ENCODE results near the gene PTPRO. TPM values are rescaled to one million over a fixed set of nuclear protein-coding genes. Genes with fewer than 3 reads are reported as not detected.

Gene PTPRO
- total and polyA plus RNA-seq, 4 donors, result 0.31 to 3.3 (median 1.1) TPM

- no peak for DNase-seq (ENCODE audit: low spot score)
- H3K36me3 ChIP-seq (ENCODE audit: control insufficient read depth in 4 of 4, insufficient read depth in 3 of 4, low read depth in 1 of 4, low read length in 3 of 4), result no peaks in the 10 kb centered on the region
- H3K27ac ChIP-seq (ENCODE audit: low read depth in 1 of 2, low read length in 2 of 2), result no peak overlapping the region
- 80% methylated on average over 3 of the region's 3 CpGs for WGBS
- H3K9me3 ChIP-seq (ENCODE audit: control insufficient read depth in 4 of 4, low read length in 3 of 4), result peaks cover 0 to 4% (median 0%) of the 10 kb centered on the region in 4 donors
- no peak overlapping the region for H3K9ac ChIP-seq (ENCODE audit: low read depth in 1 of 2, low read length in 2 of 2)
- no peak for TF ChIP-seq GABPA (IDR thresholded peaks at IDR 0.05 in 1 of 2, conservative IDR thresholded peaks at IDR 0.05 in 1 of 2)
- TF ChIP-seq, protein P1, sequence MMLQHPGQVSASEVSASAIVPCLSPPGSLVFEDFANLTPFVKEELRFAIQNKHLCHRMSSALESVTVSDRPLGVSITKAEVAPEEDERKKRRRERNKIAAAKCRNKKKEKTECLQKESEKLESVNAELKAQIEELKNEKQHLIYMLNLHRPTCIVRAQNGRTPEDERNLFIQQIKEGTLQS (IDR thresholded peaks at IDR 0.05), result no peak
- no peak for TF ChIP-seq RXRA (IDR thresholded peaks at IDR 0.05)
- peaks cover 0 to 2% (median 0%) of the 10 kb centered on the region in 4 donors for H3K27me3 ChIP-seq (ENCODE audit: control insufficient read depth in 4 of 4, insufficient read depth in 4 of 4, low read length in 3 of 4)
- no peaks in the 10 kb centered on the region for H3K4me1 ChIP-seq (ENCODE audit: control insufficient read depth in 4 of 4, insufficient read depth in 4 of 4, low read length in 3 of 4)
- H3K4me3 ChIP-seq (ENCODE audit: low read depth in 1 of 3, low read length in 3 of 3), result no peak overlapping the region
These were observed 15.7 kb upstream of the PTPRO start for GRCh38 chr12:15306605-15307004.

- TF ChIP-seq FOXA2 (IDR thresholded peaks at IDR 0.05) (no peak), GABPA (IDR thresholded peaks at IDR 0.05 in 1 of 2, conservative IDR thresholded peaks at IDR 0.05 in 1 of 2) (no peak), SP1 (IDR thresholded peaks at IDR 0.05) (no peak), NR2F2 (IDR thresholded peaks at IDR 0.05) (no peak), RXRA (IDR thresholded peaks at IDR 0.05) (no peak), MAX (IDR thresholded peaks at IDR 0.05) (no peak), YY1 (IDR thresholded peaks at IDR 0.05) (no peak), EGR1 (IDR thresholded peaks at IDR 0.05; ENCODE audit: low read depth in 2 of 2) (no peak), ZBTB33 (IDR thresholded peaks at IDR 0.05) (no peak), FOXA1 (IDR thresholded peaks at IDR 0.05) (no peak), HNF4G (IDR thresholded peaks at IDR 0.05) (no peak), REST (IDR thresholded peaks at IDR 0.05) (no peak)
- TF ChIP-seq, protein P2, sequence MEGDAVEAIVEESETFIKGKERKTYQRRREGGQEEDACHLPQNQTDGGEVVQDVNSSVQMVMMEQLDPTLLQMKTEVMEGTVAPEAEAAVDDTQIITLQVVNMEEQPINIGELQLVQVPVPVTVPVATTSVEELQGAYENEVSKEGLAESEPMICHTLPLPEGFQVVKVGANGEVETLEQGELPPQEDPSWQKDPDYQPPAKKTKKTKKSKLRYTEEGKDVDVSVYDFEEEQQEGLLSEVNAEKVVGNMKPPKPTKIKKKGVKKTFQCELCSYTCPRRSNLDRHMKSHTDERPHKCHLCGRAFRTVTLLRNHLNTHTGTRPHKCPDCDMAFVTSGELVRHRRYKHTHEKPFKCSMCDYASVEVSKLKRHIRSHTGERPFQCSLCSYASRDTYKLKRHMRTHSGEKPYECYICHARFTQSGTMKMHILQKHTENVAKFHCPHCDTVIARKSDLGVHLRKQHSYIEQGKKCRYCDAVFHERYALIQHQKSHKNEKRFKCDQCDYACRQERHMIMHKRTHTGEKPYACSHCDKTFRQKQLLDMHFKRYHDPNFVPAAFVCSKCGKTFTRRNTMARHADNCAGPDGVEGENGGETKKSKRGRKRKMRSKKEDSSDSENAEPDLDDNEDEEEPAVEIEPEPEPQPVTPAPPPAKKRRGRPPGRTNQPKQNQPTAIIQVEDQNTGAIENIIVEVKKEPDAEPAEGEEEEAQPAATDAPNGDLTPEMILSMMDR (IDR thresholded peaks at IDR 0.05; ENCODE audit: low read depth, low read length, missing input control), result no peak
- TF ChIP-seq, protein P1 (IDR thresholded peaks at IDR 0.05), result no peak
- Histone ChIP-seq H3K36me3 (ENCODE audit: control insufficient read depth in 4 of 4, insufficient read depth in 3 of 4, low read depth in 1 of 4, low read length in 3 of 4) (no peaks in the 10 kb centered on the region), H3K27me3 (ENCODE audit: control insufficient read depth in 4 of 4, insufficient read depth in 4 of 4, low read length in 3 of 4) (peaks cover 0 to 2% (median 0%) of the 10 kb centered on the region in 4 donors), H3K9me3 (ENCODE audit: control insufficient read depth in 4 of 4, low read length in 3 of 4) (peaks cover 0 to 4% (median 0%) of the 10 kb centered on the region in 4 donors), H3K9ac (ENCODE audit: low read depth in 1 of 2, low read length in 2 of 2) (no peak overlapping the region), H3K4me3 (ENCODE audit: low read depth in 1 of 3, low read length in 3 of 3) (no peak overlapping the region), H3K27ac (ENCODE audit: low read depth in 1 of 2, low read length in 2 of 2) (no peak overlapping the region), H3K4me1 (ENCODE audit: control insufficient read depth in 4 of 4, insufficient read depth in 4 of 4, low read length in 3 of 4) (no peaks in the 10 kb centered on the region)
- 97% methylated on average over 1 of the region's 1 CpG for WGBS
- DNase-seq (ENCODE audit: low spot score), result no peak
These were observed 15.2 kb upstream of the PTPRO start for GRCh38 chr12:15307079-15307478.

Measured in liver (tissue), 9 donors.